Suprapubic skin (tissue), 3 donors: ENCODE results near the gene UACA.

ENCODE experiments used
- POLR2A ChIP-seq, 2 donors: fragments of 450-650 bp; IDR thresholded peaks; one replicate each; pipeline ENCODE4 v1.6.1; 2017; ENCODE audit warnings: antibody characterized with exemption in 2 of 2, mild to moderate bottlenecking in 2 of 2, moderate library complexity in 2 of 2
- TF ChIP-seq, protein P1 (sequence below), 2 donors: fragments of 200-600 bp in 1 of 2; fragments of 450-650 bp in 1 of 2; sonication (generic) in 1 of 2; IDR thresholded peaks; one replicate each; pipeline ENCODE4 v1.5.1; 2016 to 2019; ENCODE audit warnings: antibody characterized with exemption in 2 of 2, mild to moderate bottlenecking in 1 of 2, moderate library complexity in 1 of 2

DNA sequence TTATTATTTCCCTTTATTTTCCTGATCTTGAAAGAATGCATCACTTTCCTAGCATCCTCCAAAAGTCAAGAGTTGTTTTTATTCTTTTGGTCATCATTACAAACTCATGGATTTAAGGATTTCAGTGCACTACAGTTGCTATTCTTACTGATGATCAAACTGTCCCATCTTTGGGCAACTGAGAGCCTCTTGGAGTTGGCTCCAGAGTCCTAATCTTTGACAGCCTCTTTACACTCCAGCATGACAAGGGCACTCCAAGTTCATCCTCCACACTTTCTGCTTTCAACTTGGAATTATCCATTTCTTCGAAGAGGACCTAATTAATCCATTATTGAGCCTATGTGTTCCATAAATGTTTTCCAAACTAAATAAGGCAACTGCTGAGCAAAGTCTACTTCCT lies 5.7 kb downstream of the UACA start:
- TF ChIP-seq, protein P1, sequence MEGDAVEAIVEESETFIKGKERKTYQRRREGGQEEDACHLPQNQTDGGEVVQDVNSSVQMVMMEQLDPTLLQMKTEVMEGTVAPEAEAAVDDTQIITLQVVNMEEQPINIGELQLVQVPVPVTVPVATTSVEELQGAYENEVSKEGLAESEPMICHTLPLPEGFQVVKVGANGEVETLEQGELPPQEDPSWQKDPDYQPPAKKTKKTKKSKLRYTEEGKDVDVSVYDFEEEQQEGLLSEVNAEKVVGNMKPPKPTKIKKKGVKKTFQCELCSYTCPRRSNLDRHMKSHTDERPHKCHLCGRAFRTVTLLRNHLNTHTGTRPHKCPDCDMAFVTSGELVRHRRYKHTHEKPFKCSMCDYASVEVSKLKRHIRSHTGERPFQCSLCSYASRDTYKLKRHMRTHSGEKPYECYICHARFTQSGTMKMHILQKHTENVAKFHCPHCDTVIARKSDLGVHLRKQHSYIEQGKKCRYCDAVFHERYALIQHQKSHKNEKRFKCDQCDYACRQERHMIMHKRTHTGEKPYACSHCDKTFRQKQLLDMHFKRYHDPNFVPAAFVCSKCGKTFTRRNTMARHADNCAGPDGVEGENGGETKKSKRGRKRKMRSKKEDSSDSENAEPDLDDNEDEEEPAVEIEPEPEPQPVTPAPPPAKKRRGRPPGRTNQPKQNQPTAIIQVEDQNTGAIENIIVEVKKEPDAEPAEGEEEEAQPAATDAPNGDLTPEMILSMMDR (IDR thresholded peaks at IDR 0.05): no peak
- no peak for TF ChIP-seq POLR2A (IDR thresholded peaks at IDR 0.05)
